CD14-positive monocyte (primary cell): ENCODE results near the gene MTNR1B. TPM values are rescaled to one million over a fixed set of nuclear protein-coding genes. Genes with fewer than 3 reads are reported as not detected.

Experiments
- DNase-seq, 3 donors: peaks; one replicate each; pipeline ENCODE4 v3.0.0-alpha.2; 2011 to 2022
- H2AFZ ChIP-seq: 2 replicates; pipeline ENCODE4 v1.6.0; 2012; ENCODE audit warnings: mild to moderate bottlenecking, low read depth, low read length, inconsistent platforms; ENCODE audit not compliant: insufficient read depth, poor library complexity, severe bottlenecking
- H3K27ac ChIP-seq, 2 donors: 1 replicate in 1 of 2; 2 replicates in 1 of 2; pipeline ENCODE4 v1.5.1; 2012 to 2013; ENCODE audit warnings: low read length in 2 of 2, control low read depth in 1 of 2, inconsistent platforms in 1 of 2, low read depth in 1 of 2, mild to moderate bottlenecking in 1 of 2
- H3K27me3 ChIP-seq, 2 donors: one replicate each; pipeline versions ENCODE4 v1.6.0 to v1.6.1; 2011 to 2013; ENCODE audit warnings: low read length in 2 of 2; ENCODE audit not compliant: control insufficient read depth in 2 of 2, insufficient read depth in 2 of 2
- H3K36me3 ChIP-seq, 2 donors: replicated peaks in 1 of 2; 1 replicate in 1 of 2; 2 replicates in 1 of 2; pipeline versions ENCODE4 v1.5.1 to v1.6.1; 2012 to 2013; ENCODE audit warnings: low read length in 2 of 2, control low read depth in 1 of 2, inconsistent platforms in 1 of 2, mild to moderate bottlenecking in 1 of 2; ENCODE audit not compliant: insufficient read depth in 2 of 2, control insufficient read depth in 1 of 2
- H3K4me1 ChIP-seq, 2 donors: 1 replicate in 1 of 2; 2 replicates in 1 of 2; pipeline versions ENCODE4 v1.5.1 to v1.6.1; 2012 to 2013; ENCODE audit warnings: low read length in 2 of 2, control low read depth in 1 of 2, inconsistent platforms in 1 of 2, mild to moderate bottlenecking in 1 of 2, moderate library complexity in 1 of 2; ENCODE audit not compliant: insufficient read depth in 2 of 2, control insufficient read depth in 1 of 2
- H3K4me2 ChIP-seq: replicated peaks from 2 replicates; pipeline ENCODE3; 2012; ENCODE audit warnings: low read length, moderate library complexity, mild to moderate bottlenecking; ENCODE audit not compliant: poor library complexity, severe bottlenecking; ENCODE audit errors: extremely low read depth
- H3K4me3 ChIP-seq, 3 experiments: fragments of 200-600 bp in 1 of 3; sonication (generic) in 1 of 3; replicated peaks in 1 of 3; 1 replicate in 2 of 3; 2 replicates in 1 of 3; pipeline ENCODE4 v1.5.1; 2011 to 2013; ENCODE audit warnings: low read length in 3 of 3, mild to moderate bottlenecking in 3 of 3, control low read depth in 2 of 3, low read depth in 2 of 3, inconsistent platforms in 1 of 3, moderate library complexity in 1 of 3
- H3K79me2 ChIP-seq: 2 replicates; pipeline ENCODE4 v1.6.0; 2012; ENCODE audit warnings: mild to moderate bottlenecking, control low read depth, inconsistent platforms, low read length, moderate library complexity; ENCODE audit not compliant: insufficient read depth
- H3K9ac ChIP-seq: 2 replicates; pipeline ENCODE4 v1.6.0; 2017; ENCODE audit warnings: low read length, mild to moderate bottlenecking; ENCODE audit not compliant: insufficient read depth, poor library complexity, severe bottlenecking
- H3K9me3 ChIP-seq, 2 donors: replicated peaks in 1 of 2; 1 replicate in 1 of 2; 2 replicates in 1 of 2; pipeline versions ENCODE4 v1.5.1 to v1.6.1; 2012 to 2013; ENCODE audit warnings: low read length in 2 of 2, control low read depth in 1 of 2; ENCODE audit not compliant: control insufficient read depth in 1 of 2, insufficient read depth in 1 of 2
- H4K20me1 ChIP-seq: 2 replicates; pipeline ENCODE4 v1.6.0; 2012; ENCODE audit warnings: mild to moderate bottlenecking, low read length, control low read depth, moderate library complexity; ENCODE audit not compliant: insufficient read depth
- H3K27ac Mint-ChIP-seq, 7 donors: one replicate each; pipeline ENCODE4 v1.8.0; 2020; ENCODE audit warnings: mild to moderate bottlenecking in 7 of 7, mixed read lengths in 7 of 7, moderate library complexity in 6 of 7, inconsistent platforms in 2 of 7
- H3K27me3 Mint-ChIP-seq, 3 donors: one replicate each; pipeline ENCODE4 v1.8.0; 2021 to 2022; ENCODE audit warnings: low read depth in 3 of 3, mild to moderate bottlenecking in 3 of 3, mixed read lengths in 3 of 3, moderate library complexity in 3 of 3, inconsistent platforms in 1 of 3
- H3K36me3 Mint-ChIP-seq, 2 donors: one replicate each; pipeline ENCODE4 v1.8.0; 2020; ENCODE audit warnings: mixed read lengths in 2 of 2, inconsistent platforms in 1 of 2, mild to moderate bottlenecking in 1 of 2
- H3K4me1 Mint-ChIP-seq: one replicate; pipeline ENCODE4 v1.8.0; 2020; ENCODE audit warnings: mild to moderate bottlenecking, mixed read lengths
- H3K4me3 Mint-ChIP-seq, 2 donors: one replicate each; pipeline ENCODE4 v1.8.0; 2020; ENCODE audit warnings: mild to moderate bottlenecking in 2 of 2, mixed read lengths in 2 of 2, moderate library complexity in 1 of 2
- H3K9me3 Mint-ChIP-seq, 7 donors: one replicate each; pipeline ENCODE4 v1.8.0; 2020 to 2022; ENCODE audit warnings: mixed read lengths in 7 of 7, mild to moderate bottlenecking in 6 of 7, moderate library complexity in 6 of 7, inconsistent platforms in 2 of 7
- WGBS: methylation state at CpG from one replicate; pipeline ENCODE4 v1.1.5; 2013; ENCODE audit warnings: missing lambda C conversion rate; ENCODE audit not compliant: insufficient coverage; 5-methylcytosine and 5-hydroxymethylcytosine counted together
- intact Hi-C, 2 donors: fragments of 100-400 bp; cut with micrococcal nuclease; formaldehyde crosslinking; loops; one replicate each; pipeline versions ENCODE4 v1.15.0 to v1.15.1; 2023
- polyA plus RNA-seq, 3 donors: library from polyadenylated mRNA; depleted of rRNA in 1 of 3; unstranded in 2 of 3; stranded (reverse) in 1 of 3; fragments of 300-500 nt in 2 of 3; fragments of >200 nt in 1 of 3; fragmentation: Illumina TruSeq in 2 of 3; gene quantifications; 1 replicate in 2 of 3; 2 replicates in 1 of 3; pipeline ENCODE4 v1.2.3, GENCODE V29; 2012 to 2021
- TF ChIP-seq, protein P1 (sequence below): fragments of 200-600 bp; IDR thresholded peaks from one replicate; pipeline ENCODE4 v1.8.0; 2022; ENCODE audit warnings: antibody characterized with exemption, mild to moderate bottlenecking

Gene MTNR1B
- polyA plus RNA-seq, 3 donors, result not detected

DNA sequence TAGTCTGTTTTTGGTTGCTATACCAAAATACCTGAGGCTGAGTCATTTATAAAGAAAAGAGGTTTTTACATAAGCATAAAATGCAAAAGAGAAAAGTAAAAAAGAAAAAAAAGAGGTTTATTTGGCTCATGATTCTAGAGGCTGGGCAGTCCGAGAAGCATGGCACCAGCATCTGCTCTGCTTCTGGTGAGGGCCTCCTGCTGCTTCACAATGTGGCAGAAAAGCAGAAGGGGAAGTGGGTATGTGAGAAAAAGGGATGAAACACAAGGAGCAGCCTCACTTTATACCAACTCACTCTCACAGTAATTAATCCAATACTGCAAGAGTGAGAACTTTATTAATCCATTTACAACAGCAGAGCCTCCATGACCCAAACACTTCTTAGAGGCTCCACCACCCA lies 47.1 kb downstream of the MTNR1B start:
- Histone ChIP-seq H4K20me1 (no peaks in the 10 kb centered on the region), H3K4me2 (no peak overlapping the region), H3K4me1 (no peaks in the 10 kb centered on the region), H3K36me3 (no peaks in the 10 kb centered on the region), H3K79me2 (no peaks in the 10 kb centered on the region), H3K4me3 (no peak overlapping the region), H3K9ac (no peak overlapping the region), H3K9me3 (no peaks in the 10 kb centered on the region), H3K27me3 (no peaks in the 10 kb centered on the region), H3K27ac (no peak overlapping the region), H2AFZ (no peak overlapping the region)
- H3K27me3 Mint-ChIP-seq, result peaks cover 0 to 2% (median 0%) of the 10 kb centered on the region in 3 donors
- no CpG with 5 or more reads among the region's 1 CpG for WGBS
- no peaks in the 10 kb centered on the region for H3K4me1 Mint-ChIP-seq
- H3K36me3 Mint-ChIP-seq, result no peaks in the 10 kb centered on the region
- intact Hi-C loops, result no loop called here
- H3K4me3 Mint-ChIP-seq, result no peak overlapping the region
- DNase-seq, result no peak
- peaks cover 3 to 15% (median 10%) of the 10 kb centered on the region in 7 donors for H3K9me3 Mint-ChIP-seq
- TF ChIP-seq, protein P1, sequence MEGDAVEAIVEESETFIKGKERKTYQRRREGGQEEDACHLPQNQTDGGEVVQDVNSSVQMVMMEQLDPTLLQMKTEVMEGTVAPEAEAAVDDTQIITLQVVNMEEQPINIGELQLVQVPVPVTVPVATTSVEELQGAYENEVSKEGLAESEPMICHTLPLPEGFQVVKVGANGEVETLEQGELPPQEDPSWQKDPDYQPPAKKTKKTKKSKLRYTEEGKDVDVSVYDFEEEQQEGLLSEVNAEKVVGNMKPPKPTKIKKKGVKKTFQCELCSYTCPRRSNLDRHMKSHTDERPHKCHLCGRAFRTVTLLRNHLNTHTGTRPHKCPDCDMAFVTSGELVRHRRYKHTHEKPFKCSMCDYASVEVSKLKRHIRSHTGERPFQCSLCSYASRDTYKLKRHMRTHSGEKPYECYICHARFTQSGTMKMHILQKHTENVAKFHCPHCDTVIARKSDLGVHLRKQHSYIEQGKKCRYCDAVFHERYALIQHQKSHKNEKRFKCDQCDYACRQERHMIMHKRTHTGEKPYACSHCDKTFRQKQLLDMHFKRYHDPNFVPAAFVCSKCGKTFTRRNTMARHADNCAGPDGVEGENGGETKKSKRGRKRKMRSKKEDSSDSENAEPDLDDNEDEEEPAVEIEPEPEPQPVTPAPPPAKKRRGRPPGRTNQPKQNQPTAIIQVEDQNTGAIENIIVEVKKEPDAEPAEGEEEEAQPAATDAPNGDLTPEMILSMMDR, result no peak
- H3K27ac Mint-ChIP-seq, result no peak overlapping the region

DNA sequence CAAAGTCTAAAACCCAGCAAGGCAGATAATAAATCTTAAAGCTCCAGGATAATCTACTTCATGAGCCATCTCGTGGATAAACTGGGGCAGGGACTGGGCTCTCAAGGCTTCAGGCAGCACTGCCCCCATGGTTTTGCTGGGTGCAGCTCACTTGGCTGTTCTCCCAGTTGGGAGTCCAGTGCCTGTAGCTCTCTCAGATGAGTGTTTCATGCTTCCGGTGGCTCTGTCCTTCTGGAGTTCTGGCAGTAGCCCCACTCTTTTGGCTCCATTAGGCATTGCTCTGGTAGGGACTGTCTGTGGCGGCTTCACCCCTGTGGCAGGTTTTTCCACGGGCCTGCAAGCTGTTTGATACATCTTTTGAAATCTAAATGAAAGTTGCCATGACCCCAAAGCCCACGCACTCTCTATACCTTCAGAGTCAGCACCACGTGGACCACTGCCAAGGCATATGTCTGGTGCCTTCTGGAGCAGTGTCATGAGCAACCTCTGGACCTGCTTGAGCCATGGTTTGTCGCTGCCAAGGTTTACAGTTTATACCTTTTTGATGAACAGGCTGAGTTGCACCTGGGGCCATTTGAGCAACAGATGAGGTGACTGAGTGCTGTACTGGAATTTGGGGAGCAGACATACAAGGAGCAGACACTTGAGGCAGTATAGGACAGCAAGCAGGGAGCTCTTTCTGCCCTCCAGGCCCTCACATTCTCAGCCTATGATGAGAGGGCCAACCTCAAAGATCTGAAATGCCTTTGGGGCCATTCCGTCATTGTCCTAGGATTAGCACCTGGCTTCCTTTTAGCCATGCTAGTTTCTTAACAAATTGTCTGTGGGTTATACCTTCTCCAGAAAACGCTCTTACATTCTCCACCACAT lies 48.6 kb downstream of the MTNR1B start:
- 91% methylated on average over 8 of the region's 9 CpGs for WGBS
- H2AFZ ChIP-seq, result no peak overlapping the region
- H3K27me3 Mint-ChIP-seq, result peaks cover 0 to 2% (median 0%) of the 10 kb centered on the region in 3 donors

More for the DNA sequence above, 48.6 kb downstream of the MTNR1B start:
- H3K4me3 Mint-ChIP-seq, result no peak overlapping the region
- Histone ChIP-seq H4K20me1 (no peaks in the 10 kb centered on the region), H3K4me3 (no peak overlapping the region), H3K79me2 (no peaks in the 10 kb centered on the region), H3K27me3 (no peaks in the 10 kb centered on the region), H3K4me1 (no peaks in the 10 kb centered on the region), H3K36me3 (no peaks in the 10 kb centered on the region), H3K4me2 (no peak overlapping the region), H3K9me3 (no peaks in the 10 kb centered on the region), H3K27ac (no peak overlapping the region), H3K9ac (no peak overlapping the region)
- H3K27ac Mint-ChIP-seq, result no peak overlapping the region
- TF ChIP-seq, protein P1, result no peak
- no peaks in the 10 kb centered on the region for H3K4me1 Mint-ChIP-seq
- peaks cover 3 to 15% (median 10%) of the 10 kb centered on the region in 7 donors for H3K9me3 Mint-ChIP-seq
- no peak for DNase-seq
- intact Hi-C loops, result no loop called here
- H3K36me3 Mint-ChIP-seq, result no peaks in the 10 kb centered on the region
